NCI-H2171 treated with DMSO at 0.1 percent for 48 hours (cell line): Measurements from ENCODE around the gene MPI.

Experiments
- DNase-seq: peaks from one replicate; lab custom pipeline; 2025; lab: John Stamatoyannopoulos, UW

The MPI gene

GRCh38 chr15:74889883-74890664, at the start of gene MPI:
TSS of gene MPI (plus strand) at chr15:74890042. CDS start at chr15:74890074, 32 bp downstream.
- DNase-seq: peak; percentile 80

GRCh38 chr15:74840851-74841775, 48.7 kb upstream of the MPI start:
- DNase-seq: no peak

DNA sequence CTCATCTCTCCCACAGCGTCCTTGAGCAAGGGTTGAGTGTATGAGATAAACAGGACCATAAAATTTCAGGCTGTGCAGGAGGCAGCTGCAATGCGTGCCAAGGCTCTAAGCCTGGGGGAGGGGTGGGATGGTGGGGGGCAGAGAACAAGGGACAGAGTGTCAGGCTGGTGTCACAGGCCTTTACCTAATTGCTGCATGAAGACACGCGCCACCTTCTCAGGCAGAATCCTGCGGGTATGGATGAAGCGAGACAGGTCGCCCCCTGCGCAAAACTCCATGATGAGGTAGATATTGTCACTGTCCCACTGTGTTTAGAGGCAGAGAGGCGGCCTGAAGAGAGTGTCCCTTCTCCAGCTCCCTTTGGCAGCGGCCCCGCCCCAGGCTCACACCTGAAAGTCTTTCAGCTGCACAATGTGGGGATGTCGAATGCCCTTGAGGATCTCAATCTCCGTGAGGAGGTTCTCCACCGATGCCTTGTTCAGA, 47.9 kb upstream of the MPI start:
- DNase-seq: no peak

- peak; percentile 92 for DNase-seq
These were observed 47.0 kb upstream of the MPI start, which contains the start of gene ULK3 for GRCh38 chr15:74842581-74843444. TSS of gene ULK3 (minus strand) at chr15:74843156. CDS start at chr15:74843105, 51 bp downstream.

DNA sequence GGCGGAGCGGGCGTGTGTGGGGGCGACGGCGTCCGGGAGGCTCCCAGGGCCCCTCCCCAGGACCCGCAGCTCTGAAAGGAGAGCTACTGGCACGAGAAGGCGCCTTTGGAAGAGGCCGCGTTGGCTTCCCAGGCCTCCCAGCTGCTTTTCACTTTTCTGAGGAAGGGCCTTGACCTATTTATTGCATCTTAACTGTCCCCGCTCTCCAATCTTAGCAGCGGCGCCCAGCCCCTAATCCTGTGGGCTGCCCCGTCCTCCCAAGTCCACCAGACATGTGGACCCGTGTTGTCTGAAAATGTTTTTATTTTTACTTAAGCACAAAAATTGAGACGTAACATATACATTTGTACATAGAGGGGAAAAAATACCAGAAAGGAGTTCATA, 46.4 kb upstream of the MPI start:
- no peak for DNase-seq

DNA sequence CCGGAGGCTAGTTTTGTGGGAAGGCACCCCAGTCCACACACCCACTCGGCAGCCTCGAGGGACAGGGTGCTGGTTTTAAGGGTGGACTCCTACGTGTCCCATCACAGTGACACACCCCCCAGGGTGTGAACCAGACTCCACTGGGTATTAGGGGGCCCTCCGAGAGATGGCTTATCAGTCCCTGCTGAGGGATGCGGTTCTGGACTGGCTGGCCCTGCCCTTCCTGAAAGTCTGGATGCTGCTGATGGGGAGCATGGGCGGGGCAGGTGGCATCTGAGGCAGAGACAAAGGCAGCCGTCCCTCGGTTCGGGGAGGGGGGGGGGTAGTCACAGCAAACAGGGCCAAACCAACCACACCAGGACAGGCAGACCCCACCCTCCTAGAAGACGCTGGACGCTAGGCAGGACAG, 45.9 kb upstream of the MPI start:
- DNase-seq: no peak

DNA sequence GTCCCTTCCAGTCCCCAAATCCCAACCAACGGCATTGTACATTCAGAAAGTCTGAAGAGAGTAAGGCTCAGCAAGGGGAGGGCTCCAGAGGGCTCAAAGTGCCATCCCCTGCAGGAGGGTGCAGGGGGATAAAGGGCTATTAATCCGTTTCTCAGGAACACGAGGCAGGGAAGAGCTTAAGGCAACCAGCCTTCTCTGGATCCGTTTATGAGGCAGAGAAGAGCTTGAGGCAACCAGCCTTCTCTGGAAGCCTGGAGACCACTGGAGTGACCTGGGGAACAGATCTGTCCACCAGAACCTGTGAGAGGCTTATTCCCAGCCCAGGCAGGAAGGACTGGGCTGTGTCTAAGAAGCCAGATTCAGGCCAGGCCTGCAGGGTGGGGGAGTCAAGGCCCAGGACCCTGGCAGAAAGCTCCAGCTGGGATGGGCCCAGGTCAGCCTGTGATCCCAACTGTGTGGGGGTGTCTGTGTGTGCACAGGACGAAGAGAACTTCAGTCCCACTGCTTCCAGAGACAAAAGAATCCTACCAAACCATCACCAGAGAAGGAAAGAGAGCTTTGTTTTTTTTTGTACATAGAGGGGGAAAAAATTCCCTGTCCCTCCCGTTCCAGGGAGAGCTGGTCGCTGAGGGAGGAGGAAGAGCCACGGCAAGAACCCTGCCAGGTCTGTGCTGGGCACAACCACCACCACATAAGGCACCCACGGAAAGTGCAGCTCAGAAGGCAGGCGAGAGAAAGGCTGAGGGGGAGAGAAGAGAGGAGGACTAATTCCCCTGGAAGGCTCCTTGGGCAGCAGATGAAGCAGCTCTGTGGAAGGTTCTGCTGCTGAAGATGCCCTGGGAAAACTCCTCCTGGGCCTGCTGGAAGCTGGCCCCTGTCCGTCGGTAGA, 45.3 kb upstream of the MPI start:
- DNase-seq: no peak

- no peak for DNase-seq
These were observed 44.7 kb upstream of the MPI start for GRCh38 chr15:74845208-74845568.

- DNase-seq: no peak
These were observed 44.3 kb upstream of the MPI start for GRCh38 chr15:74845581-74845980.

DNA sequence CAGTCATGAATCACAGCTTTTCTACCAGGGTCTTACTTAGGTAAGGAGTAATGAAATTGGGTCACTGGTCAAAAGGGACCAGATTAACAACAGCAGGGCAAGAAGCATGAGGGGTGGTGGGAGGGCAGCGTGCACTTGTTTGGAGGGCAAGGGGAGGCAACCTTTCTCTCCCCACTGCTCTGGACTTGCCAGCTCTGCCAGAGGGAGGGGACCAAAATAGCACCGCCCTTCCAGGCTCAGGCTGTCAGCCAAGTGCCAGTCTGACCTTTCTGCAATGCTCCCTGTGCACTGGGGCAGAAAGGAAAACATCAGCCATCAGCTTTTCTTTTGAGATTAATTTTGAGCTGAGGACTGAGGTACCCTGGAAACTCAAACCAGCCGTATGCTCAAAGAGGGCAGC, 42.4 kb upstream of the MPI start:
- no peak for DNase-seq

GRCh38 chr15:74850393-74850792, 39.4 kb upstream of the MPI start:
- DNase-seq: no peak

GRCh38 chr15:74851960-74852359, 37.9 kb upstream of the MPI start:
- DNase-seq: no peak

GRCh38 chr15:74854453-74855022, 35.3 kb upstream of the MPI start:
- no peak for DNase-seq

- peak; percentile 15 for DNase-seq
These were observed 34.0 kb upstream of the MPI start for GRCh38 chr15:74855857-74856256.

DNA sequence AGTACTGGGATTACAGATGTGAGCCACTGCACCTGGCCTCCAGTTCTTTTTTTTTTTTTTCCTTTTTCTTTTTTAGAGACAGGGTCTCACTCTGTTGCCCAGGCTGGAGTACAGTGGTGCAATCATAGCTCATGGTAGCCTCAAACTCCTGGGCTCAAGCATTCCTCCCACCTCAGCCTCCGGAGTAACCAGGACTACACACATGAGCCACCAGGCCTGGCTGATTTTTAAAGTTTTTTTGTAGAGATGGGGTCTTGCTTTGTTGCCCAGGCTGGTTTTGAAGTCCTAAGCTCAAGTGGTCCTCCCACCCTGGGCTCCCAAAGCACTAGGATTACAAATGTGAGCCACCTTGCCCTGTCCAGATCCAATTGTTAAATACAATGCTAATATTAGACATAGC, 33.3 kb upstream of the MPI start:
- DNase-seq: no peak

DNA sequence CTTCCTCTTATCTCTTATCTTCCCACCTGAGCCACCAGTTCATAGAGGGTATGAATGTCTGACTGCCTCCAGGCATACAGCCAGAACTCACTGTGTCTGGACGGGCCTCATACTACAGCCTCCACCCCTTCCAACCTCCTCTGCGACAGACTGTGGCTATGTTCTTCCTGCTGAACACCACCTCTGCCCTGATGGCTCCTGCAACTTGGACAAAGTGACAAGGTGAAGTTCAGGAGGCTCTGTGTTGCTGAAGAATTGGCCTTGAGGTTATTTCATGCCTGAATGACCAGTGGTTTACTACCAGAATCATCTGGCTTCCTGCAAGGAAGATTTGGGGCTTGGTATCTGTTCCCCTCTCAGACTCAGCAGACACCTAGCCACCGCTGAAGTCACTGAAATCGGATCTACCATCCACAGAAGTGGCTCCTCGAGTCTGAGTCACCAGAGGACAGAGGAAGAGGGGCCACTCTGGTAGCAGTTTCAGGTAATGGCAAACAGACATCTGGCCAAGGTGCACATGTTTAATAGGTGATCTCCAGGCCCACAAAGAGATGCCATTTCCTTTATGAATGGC, 32.7 kb upstream of the MPI start:
- DNase-seq: peak; percentile 17

- no peak for DNase-seq
These were observed 32.0 kb upstream of the MPI start for GRCh38 chr15:74857671-74858368.

GRCh38 chr15:74858369-74858740, 31.5 kb upstream of the MPI start:
- DNase-seq: no peak

- DNase-seq: no peak
These were observed 26.4 kb upstream of the MPI start for GRCh38 chr15:74863239-74864056.
